Vagina (tissue), 2 donors: ENCODE results near the gene JMJD4.

Experiments
- POLR2A ChIP-seq, 2 donors: fragments of 450-650 bp; IDR thresholded peaks; one replicate each; pipeline ENCODE4 v1.6.1; 2017; ENCODE audit warnings: antibody characterized with exemption in 2 of 2, mild to moderate bottlenecking in 2 of 2, moderate library complexity in 2 of 2
- POLR2AphosphoS5 ChIP-seq, 2 donors: sonication (generic); formaldehyde crosslinking; IDR thresholded peaks; one replicate each; pipeline ENCODE4 v1.9.0; 2017; ENCODE audit warnings: antibody characterized with exemption in 2 of 2, mild to moderate bottlenecking in 2 of 2, low read depth in 1 of 2; ENCODE audit not compliant: insufficient read depth in 1 of 2
- TF ChIP-seq, protein P1 (sequence below), 3 experiments: fragments of 450-650 bp in 2 of 3; fragments of 200-600 bp in 1 of 3; sonication (generic) in 1 of 3; IDR thresholded peaks; one replicate each; pipeline ENCODE4 v1.5.1; 2017 to 2019; ENCODE audit warnings: antibody characterized with exemption in 3 of 3, mild to moderate bottlenecking in 2 of 3, moderate library complexity in 2 of 3

DNA sequence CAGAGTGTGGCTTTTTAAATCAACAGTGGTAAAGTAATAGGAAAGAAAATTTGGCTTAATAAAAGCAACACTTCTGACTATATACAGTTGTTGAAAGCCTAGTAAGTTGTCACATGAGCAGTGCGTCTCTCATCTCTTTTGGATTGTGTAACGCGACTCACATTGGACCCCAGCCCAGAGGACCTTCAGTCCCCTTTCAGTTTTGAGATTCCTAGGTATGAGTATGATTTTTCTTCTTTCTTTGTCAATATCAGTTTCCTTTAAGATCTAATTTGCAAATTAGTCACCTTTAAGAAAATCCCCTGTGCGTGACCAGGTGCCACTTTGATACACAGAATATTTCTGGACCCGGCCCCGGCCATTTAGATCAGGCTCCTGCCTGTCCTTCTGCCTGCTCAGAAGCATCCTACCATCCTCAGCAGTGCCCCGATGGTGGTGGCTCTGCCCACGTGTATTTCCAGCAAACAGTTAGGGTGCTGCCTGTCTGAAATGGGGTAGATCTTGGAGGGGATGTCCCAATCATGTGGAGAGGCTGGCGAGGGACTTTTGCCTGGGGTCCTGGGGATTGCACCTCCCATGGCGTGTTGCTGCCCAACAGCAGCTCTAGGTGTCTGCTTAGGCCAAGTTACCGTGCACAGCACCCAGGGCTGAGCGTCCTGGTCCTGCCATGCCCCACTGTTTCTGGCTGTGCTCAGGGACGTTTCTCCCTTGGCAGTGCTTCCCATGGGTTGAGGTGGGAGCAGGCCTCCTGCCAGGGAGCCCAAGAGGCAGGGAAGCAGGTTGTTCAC, 21.3 kb upstream of the JMJD4 start:
- TF ChIP-seq, protein P1, sequence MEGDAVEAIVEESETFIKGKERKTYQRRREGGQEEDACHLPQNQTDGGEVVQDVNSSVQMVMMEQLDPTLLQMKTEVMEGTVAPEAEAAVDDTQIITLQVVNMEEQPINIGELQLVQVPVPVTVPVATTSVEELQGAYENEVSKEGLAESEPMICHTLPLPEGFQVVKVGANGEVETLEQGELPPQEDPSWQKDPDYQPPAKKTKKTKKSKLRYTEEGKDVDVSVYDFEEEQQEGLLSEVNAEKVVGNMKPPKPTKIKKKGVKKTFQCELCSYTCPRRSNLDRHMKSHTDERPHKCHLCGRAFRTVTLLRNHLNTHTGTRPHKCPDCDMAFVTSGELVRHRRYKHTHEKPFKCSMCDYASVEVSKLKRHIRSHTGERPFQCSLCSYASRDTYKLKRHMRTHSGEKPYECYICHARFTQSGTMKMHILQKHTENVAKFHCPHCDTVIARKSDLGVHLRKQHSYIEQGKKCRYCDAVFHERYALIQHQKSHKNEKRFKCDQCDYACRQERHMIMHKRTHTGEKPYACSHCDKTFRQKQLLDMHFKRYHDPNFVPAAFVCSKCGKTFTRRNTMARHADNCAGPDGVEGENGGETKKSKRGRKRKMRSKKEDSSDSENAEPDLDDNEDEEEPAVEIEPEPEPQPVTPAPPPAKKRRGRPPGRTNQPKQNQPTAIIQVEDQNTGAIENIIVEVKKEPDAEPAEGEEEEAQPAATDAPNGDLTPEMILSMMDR (IDR thresholded peaks at IDR 0.05) = no peak
- TF ChIP-seq POLR2A (IDR thresholded peaks at IDR 0.05) (no peak), POLR2AphosphoS5 (IDR thresholded peaks at IDR 0.05; ENCODE audit: insufficient read depth in 1 of 2, low read depth in 1 of 2) (no peak)
